RWPE1 (cell line): ENCODE measurements around the gene STXBP6.

Experiments used
- CTCF ChIA-PET: fragments of 350-600 bp; sonication (Branson Sonifier 250); formaldehyde crosslinking; extraction: SDS; loops from one replicate; lab custom pipeline; 2021; lab: Yijun Ruan, JAX
- POLR2A ChIA-PET: fragments of 400-600 bp; formaldehyde crosslinking; extraction: SDS; loops from one replicate; lab custom pipeline; 2020; ENCODE audit warnings: antibody characterized with exemption; ENCODE audit not compliant: low non-redundant PET; lab: Yijun Ruan, JAX
- DNase-seq: peaks from one replicate; pipeline ENCODE4 v3.0.0; 2012; ENCODE audit warnings: low spot score
- H3K27ac ChIP-seq: fragments of 450-650 bp; 2 replicates; pipeline ENCODE4 v1.5.1; 2017
- TF ChIP-seq, protein P1 (sequence below): fragments of 450-650 bp; conservative IDR thresholded peaks from 2 replicates; pipeline ENCODE4 v1.5.1; 2017; ENCODE audit warnings: low read depth, mild to moderate bottlenecking

STXBP6 gene

DNA sequence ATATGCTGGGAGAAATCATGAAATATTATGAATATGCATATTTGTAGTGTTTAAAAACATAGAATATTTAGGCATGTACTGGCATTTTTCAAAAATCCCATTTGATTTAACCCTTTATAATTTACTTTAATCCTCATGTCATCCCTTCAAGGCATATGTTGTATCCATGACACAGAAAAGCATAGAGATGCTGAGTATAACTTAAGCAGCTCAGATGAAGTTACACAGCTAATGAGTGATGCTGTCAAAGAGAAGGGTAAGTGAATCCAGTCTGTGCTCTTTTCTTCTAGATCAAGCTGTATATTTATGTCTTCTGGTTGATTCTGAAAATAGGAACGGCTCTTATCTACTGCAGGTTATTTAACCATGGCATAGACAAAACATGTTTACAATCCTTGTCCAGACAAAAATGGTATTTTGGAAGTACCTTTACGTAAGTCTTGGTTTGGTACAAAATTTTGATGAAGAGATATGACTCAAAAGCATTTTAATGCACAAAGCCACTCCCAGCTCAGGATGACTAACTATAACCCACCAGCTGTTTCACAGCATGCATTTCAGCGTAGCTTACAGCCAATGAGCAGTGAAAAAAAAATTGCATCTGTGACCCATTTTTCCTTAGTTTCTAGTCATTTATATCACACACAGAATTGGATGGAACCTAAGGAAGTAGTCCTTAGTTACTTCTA, 201.7 kb downstream of the STXBP6 start:
- ChIA-PET CTCF (no interaction called here), POLR2A (no interaction called here)
- no peak for DNase-seq
- TF ChIP-seq, protein P1, sequence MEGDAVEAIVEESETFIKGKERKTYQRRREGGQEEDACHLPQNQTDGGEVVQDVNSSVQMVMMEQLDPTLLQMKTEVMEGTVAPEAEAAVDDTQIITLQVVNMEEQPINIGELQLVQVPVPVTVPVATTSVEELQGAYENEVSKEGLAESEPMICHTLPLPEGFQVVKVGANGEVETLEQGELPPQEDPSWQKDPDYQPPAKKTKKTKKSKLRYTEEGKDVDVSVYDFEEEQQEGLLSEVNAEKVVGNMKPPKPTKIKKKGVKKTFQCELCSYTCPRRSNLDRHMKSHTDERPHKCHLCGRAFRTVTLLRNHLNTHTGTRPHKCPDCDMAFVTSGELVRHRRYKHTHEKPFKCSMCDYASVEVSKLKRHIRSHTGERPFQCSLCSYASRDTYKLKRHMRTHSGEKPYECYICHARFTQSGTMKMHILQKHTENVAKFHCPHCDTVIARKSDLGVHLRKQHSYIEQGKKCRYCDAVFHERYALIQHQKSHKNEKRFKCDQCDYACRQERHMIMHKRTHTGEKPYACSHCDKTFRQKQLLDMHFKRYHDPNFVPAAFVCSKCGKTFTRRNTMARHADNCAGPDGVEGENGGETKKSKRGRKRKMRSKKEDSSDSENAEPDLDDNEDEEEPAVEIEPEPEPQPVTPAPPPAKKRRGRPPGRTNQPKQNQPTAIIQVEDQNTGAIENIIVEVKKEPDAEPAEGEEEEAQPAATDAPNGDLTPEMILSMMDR, result no peak
- H3K27ac ChIP-seq, result no peak overlapping the region

DNA sequence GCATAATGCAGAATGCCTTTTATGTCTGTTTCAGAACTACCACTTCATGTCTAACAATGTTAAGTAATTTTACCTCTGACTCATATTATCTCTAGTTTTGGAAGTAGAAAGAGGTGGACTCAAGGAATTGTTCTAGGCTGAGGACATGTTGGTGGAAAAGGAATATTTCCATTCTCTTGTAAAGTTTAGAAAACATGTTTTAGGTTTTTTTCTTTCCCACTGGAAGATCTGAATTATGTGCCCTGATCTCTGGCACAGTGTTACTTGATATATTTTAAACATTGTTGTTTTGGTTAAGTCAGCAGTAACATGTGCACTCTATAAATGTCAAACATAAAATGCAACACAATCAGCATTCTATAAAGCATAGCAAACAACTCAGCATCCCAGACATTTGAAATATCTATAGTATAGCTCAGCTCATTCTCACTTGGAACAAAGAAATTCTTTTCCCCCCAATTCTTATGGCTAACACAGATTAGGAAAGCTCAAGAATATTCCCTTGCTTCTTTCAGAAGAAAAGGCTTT, 202.3 kb downstream of the STXBP6 start:
- no peak overlapping the region for H3K27ac ChIP-seq
- TF ChIP-seq, protein P1, result no peak
- POLR2A ChIA-PET, result no interaction called here
- CTCF ChIA-PET, result no interaction called here
- DNase-seq, result no peak

DNA sequence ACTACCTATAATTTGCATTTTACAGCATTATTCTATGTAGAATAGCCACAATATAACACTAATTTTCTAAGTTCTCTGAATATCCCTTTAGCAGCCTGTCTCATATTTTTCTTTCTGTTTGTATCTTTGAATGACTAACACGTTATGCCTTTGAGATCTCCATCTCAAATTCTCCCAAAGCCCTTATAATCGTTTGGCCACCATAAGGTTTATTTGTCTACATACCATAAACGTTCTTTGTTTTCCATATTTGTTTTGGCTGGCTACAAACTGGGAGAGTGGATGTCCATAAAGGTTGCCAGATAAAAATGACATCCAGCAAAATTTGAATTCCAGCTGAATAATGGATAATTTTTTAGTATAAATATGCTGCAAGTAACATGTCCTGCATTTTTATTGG, 203.7 kb downstream of the STXBP6 start:
- ChIA-PET CTCF (no interaction called here), POLR2A (no interaction called here)
- no peak for DNase-seq
- H3K27ac ChIP-seq, result no peak overlapping the region
- TF ChIP-seq, protein P1, result no peak

DNA sequence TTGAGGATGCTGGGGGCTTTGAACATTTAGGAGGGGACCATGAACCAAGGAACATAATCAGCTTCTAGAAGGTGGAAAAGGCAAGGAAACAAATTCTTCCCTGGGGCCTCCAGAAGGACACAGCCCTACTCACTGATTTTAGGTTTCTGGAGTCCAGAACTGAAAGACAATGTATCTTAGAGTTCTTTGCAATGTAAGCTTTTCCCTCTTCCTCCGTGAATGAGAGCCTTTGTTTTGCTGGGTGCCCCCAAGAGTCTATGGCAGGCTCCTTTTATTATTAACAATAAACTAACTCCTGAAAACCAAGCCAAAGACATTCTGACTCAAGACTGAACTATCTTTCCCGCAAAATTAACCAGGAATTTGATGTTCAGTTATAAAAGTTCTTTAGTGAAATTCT, 204.1 kb downstream of the STXBP6 start:
- H3K27ac ChIP-seq, result no peak overlapping the region
- ChIA-PET POLR2A (no interaction called here), CTCF (no interaction called here)
- TF ChIP-seq, protein P1, result no peak
- DNase-seq, result no peak

DNA sequence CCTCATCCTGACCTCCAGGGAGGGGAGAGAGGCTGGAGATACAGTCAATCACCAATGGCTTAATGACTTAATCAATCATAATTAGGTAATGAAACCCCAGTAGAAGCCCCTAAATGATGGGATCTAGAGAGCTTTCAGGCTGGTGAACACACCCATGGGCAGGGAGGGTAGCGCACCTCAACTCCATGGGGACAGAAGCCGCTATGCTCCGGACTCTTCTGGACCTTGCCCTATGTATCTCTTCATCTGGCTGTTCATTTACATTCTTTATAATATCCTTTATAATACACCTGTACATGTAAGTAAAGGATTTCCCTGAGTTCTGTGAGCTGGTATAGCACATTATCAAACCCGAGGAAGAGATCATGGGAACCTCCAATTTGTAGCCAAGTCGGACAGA, 205.9 kb downstream of the STXBP6 start:
- ChIA-PET CTCF (no interaction called here), POLR2A (no interaction called here)
- TF ChIP-seq, protein P1, result no peak
- H3K27ac ChIP-seq, result no peak overlapping the region
- DNase-seq, result no peak

DNA sequence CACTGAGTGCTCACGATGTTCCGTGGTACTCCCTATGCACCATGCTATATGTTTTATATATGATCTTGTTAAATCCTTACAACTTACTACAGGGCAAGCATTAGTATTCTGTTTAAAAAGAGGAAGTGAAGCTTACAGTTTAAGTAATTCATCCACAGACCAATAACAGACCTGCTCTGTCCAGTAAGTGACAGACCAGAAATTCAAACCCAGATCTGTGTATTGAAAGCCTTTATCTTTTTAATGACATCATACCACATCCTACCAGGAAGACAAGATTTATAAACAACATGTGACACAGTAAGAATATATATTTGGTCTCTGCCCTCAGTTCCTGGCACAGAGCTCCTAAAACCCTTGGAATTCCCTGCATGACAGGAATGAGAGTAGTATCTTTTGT, 206.5 kb downstream of the STXBP6 start:
- POLR2A ChIA-PET, result no interaction called here
- CTCF ChIA-PET, result no interaction called here
- H3K27ac ChIP-seq, result no peak overlapping the region
- DNase-seq, result no peak
- TF ChIP-seq, protein P1, result no peak
